Endothelial cell of umbilical vein (primary cell): ENCODE results near the gene COMMD7. TPM values are rescaled to one million over a fixed set of nuclear protein-coding genes. Genes with fewer than 3 reads are reported as not detected.

Experiments used
- BruUV-seq: library from RNA; stranded (reverse); fragments of 400-500 nt; replicated peaks from 2 replicates; lab custom pipeline; 2021; lab: Mats Ljungman, UMichigan
- CTCF ChIA-PET: fragments of 300-600, 350-600 bp; sonication (Branson Sonifier 250); formaldehyde crosslinking; loops from one replicate; lab custom pipeline; 2021; ENCODE audit warnings: antibody characterized with exemption, inconsistent platforms; lab: Charles Lee
- POLR2A ChIA-PET: fragments of 300-600, 350-600 bp; sonication (Branson Sonifier 250); formaldehyde crosslinking; loops from one replicate; lab custom pipeline; 2021; ENCODE audit warnings: antibody characterized with exemption, inconsistent platforms; lab: Charles Lee
- DNase-seq: peaks from one replicate; pipeline ENCODE4 v3.0.0-alpha.2; 2011; ENCODE audit warnings: low read depth, low spot score
- FAIRE-seq: peaks from 2 replicates; lab custom pipeline; 2011; peaks lifted over from hg19 to GRCh38; lab: Jason Lieb, UNC
- H2AFZ ChIP-seq: 2 replicates; pipeline ENCODE4 v1.6.0; 2012; ENCODE audit warnings: low read depth, low read length, control low read depth, inconsistent platforms
- H3K27ac ChIP-seq: 2 replicates; pipeline ENCODE4 v1.5.1; 2011; ENCODE audit warnings: low read depth, mild to moderate bottlenecking, control low read depth, low read length, moderate library complexity; ENCODE audit not compliant: insufficient read depth
- H3K27me3 ChIP-seq, 2 experiments: 2 replicates each; pipeline versions ENCODE4 v1.6.0 to v1.6.1; 2011; ENCODE audit warnings: low read length in 2 of 2, mixed read lengths in 1 of 2; ENCODE audit not compliant: control insufficient read depth in 2 of 2, insufficient read depth in 2 of 2
- H3K36me3 ChIP-seq, 2 experiments: 2 replicates in 1 of 2; 3 replicates in 1 of 2; pipeline ENCODE4 v1.5.1; 2011; ENCODE audit warnings: low read length in 2 of 2, mild to moderate bottlenecking in 1 of 2, moderate library complexity in 1 of 2; ENCODE audit not compliant: control insufficient read depth in 2 of 2, insufficient read depth in 2 of 2; ENCODE audit errors: extremely low read depth in 1 of 2
- H3K4me1 ChIP-seq: 3 replicates; pipeline ENCODE4 v1.5.1; 2011; ENCODE audit warnings: mild to moderate bottlenecking, low read length; ENCODE audit not compliant: control insufficient read depth, insufficient read depth; ENCODE audit errors: extremely low read depth
- H3K4me2 ChIP-seq: 2 replicates; pipeline ENCODE4 v1.6.1; 2011; ENCODE audit warnings: low read length, control low read depth, mixed read lengths; ENCODE audit not compliant: insufficient read depth
- H3K4me3 ChIP-seq, 3 experiments: fragments of 200-600 bp in 1 of 3; sonication (generic), shearing (Covaris generic) in 1 of 3; replicated peaks in 1 of 3; 2 replicates each; pipeline ENCODE4 v1.5.1; 2011 to 2016; ENCODE audit warnings: control low read depth in 3 of 3, low read length in 3 of 3, mild to moderate bottlenecking in 2 of 3, inconsistent platforms in 1 of 3, low read depth in 1 of 3, moderate library complexity in 1 of 3; ENCODE audit not compliant: insufficient read depth in 1 of 3
- H3K79me2 ChIP-seq: 2 replicates; pipeline ENCODE4 v1.6.0; 2012; ENCODE audit warnings: low read length, inconsistent platforms; ENCODE audit not compliant: control insufficient read depth, insufficient read depth
- H3K9ac ChIP-seq: replicated peaks from 2 replicates; pipeline ENCODE3; 2011; ENCODE audit warnings: low read length, control low read depth; ENCODE audit not compliant: insufficient read depth; ENCODE audit errors: extremely low read depth
- H3K9me1 ChIP-seq: replicated peaks from 3 replicates; pipeline ENCODE4 v1.6.0; 2011; ENCODE audit warnings: mild to moderate bottlenecking, low read length; ENCODE audit not compliant: control insufficient read depth, insufficient read depth; ENCODE audit errors: extremely low read depth
- H3K9me3 ChIP-seq: replicated peaks from 2 replicates; pipeline ENCODE4 v1.5.1; 2012; ENCODE audit warnings: low read length, inconsistent platforms; ENCODE audit not compliant: control insufficient read depth, insufficient read depth
- H4K20me1 ChIP-seq: replicated peaks from 2 replicates; pipeline ENCODE3; 2011; ENCODE audit warnings: mild to moderate bottlenecking, low read length; ENCODE audit not compliant: control insufficient read depth, insufficient read depth; ENCODE audit errors: extremely low read depth
- EZH2 ChIP-seq: IDR thresholded peaks from 2 replicates; pipeline ENCODE4 v1.6.1; 2012; ENCODE audit warnings: borderline replicate concordance, low read depth, mild to moderate bottlenecking, moderate library complexity, low read length, inconsistent platforms; ENCODE audit not compliant: severe bottlenecking
- FOS ChIP-seq: IDR thresholded peaks from 2 replicates; pipeline ENCODE4 v1.6.1; 2011; ENCODE audit warnings: mild to moderate bottlenecking, low read length, moderate library complexity, borderline replicate concordance; ENCODE audit not compliant: insufficient read depth
- GATA2 ChIP-seq: IDR thresholded peaks from 2 replicates; pipeline ENCODE4 v1.7.0; 2011; ENCODE audit warnings: low read depth, mild to moderate bottlenecking, moderate library complexity, mixed read lengths, low read length; ENCODE audit not compliant: insufficient read length, insufficient read depth
- JUN ChIP-seq: IDR thresholded peaks from 2 replicates; pipeline ENCODE4 v1.6.1; 2011; ENCODE audit warnings: borderline replicate concordance, low read depth; ENCODE audit not compliant: insufficient read length, insufficient read depth
- MYC ChIP-seq: IDR thresholded peaks from one replicate; pipeline ENCODE4 v1.6.1; 2011; ENCODE audit warnings: mild to moderate bottlenecking, low read depth, low read length
- POLR2A ChIP-seq: IDR thresholded peaks from 2 replicates; pipeline ENCODE4 v1.6.1; 2012; ENCODE audit warnings: low read depth, mild to moderate bottlenecking, control low read depth, low read length
- POLR2AphosphoS5 ChIP-seq: IDR thresholded peaks from 2 replicates; pipeline ENCODE4 v1.6.1; 2012; ENCODE audit warnings: low read depth, mild to moderate bottlenecking, control low read depth, low read length, moderate library complexity; ENCODE audit not compliant: insufficient read depth
- dilution Hi-C: fragments of 300-500 bp; cut with MboI; formaldehyde crosslinking; loops from one replicate; pipeline ENCODE4 v1.15.0; 2019; ENCODE audit warnings: low sequenced_read_pairs; ENCODE audit not compliant: extremely low pct_ligation_motif_present
- intact Hi-C: fragments of 100-400 bp; cut with micrococcal nuclease; formaldehyde crosslinking; loops from one replicate; pipeline ENCODE4 v1.10.0; 2022
- polyA plus RNA-seq, 4 experiments: library from polyadenylated mRNA; depleted of rRNA in 3 of 4; stranded (reverse) in 3 of 4; unstranded in 1 of 4; fragments of >200 nt; gene quantifications; 2 replicates each; pipeline versions ENCODE4 v1.2.1 to v1.2.3, GENCODE V29; 2011 to 2012; ENCODE audit warnings: missing spikeins in 1 of 4
- total RNA-seq: library from RNA; stranded (reverse); gene quantifications from 2 replicates; pipeline ENCODE4 v1.2.3, GENCODE V29; 2021
- TF ChIP-seq, protein P1 (sequence below): IDR thresholded peaks from 2 replicates; pipeline ENCODE4 v1.6.1; 2011; ENCODE audit not compliant: insufficient read depth, insufficient read length
- TF ChIP-seq, protein P2 (sequence below), 2 donors: IDR thresholded peaks; 1 replicate in 1 of 2; 2 replicates in 1 of 2; pipeline ENCODE4 v1.5.1; 2011; ENCODE audit warnings: low read length in 2 of 2, mild to moderate bottlenecking in 2 of 2, moderate library complexity in 2 of 2, control low read depth in 1 of 2, inconsistent platforms in 1 of 2, low read depth in 1 of 2; ENCODE audit not compliant: insufficient read depth in 1 of 2; ENCODE audit errors: extremely low read depth in 1 of 2

COMMD7 gene
- total and polyA plus RNA-seq, 2 donors (not counting 3 experiments of a cell fraction or from before 2014, with no cell fraction given) = 58.8 to 72.9 TPM

DNA sequence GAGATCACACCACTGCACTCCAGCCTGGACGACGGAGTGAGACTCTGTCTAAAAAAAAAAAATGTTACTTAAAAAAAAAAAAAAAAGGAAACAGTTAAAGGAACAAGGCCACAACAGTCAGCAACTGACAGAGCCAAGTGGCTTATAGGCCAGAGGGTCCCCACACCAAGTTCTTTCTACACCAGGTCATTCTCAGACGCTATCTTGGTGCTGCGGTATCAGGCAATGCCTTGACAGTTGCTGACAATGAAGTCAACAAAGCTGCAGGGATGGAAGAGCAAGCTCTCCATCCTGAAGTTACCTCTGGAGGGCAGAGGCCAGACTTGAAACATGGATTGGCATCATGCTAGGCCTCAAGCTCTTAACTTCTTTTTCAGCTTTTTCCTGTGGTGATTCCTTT, 31.9 kb downstream of the COMMD7 start:
- intact Hi-C loops (no loop called here), dilution Hi-C loops (no loop called here)
- TF ChIP-seq POLR2AphosphoS5 = no peak
- no peaks in the 10 kb centered on the region for H3K9me3 ChIP-seq
- H3K4me2 ChIP-seq = no peak overlapping the region
- H3K4me1 ChIP-seq = peaks cover 22% of the 10 kb centered on the region
- POLR2A ChIA-PET = no interaction called here
- H3K4me3 ChIP-seq = no peak overlapping the region
- CTCF ChIA-PET = interaction anchor here (1.8 kb wide), 1 partner anchor 67 kb away, joined by 6 read pairs; no protein-coding TSS in a partner anchor
- DNase-seq (no peak), FAIRE-seq (no peak)
- no peaks in the 10 kb centered on the region for H3K79me2 ChIP-seq
- no TSS peak for BruUV-seq
- H3K36me3 ChIP-seq = peaks cover 0 to 3% of the 10 kb centered on the region in 2 experiments
- H2AFZ ChIP-seq = no peak overlapping the region
- peaks cover 2% of the 10 kb centered on the region for H3K9me1 ChIP-seq
- H3K9ac ChIP-seq = no peak overlapping the region
- H3K27ac ChIP-seq = no peak overlapping the region
- no peaks in the 10 kb centered on the region for H4K20me1 ChIP-seq
- H3K27me3 ChIP-seq = no peaks in the 10 kb centered on the region

DNA sequence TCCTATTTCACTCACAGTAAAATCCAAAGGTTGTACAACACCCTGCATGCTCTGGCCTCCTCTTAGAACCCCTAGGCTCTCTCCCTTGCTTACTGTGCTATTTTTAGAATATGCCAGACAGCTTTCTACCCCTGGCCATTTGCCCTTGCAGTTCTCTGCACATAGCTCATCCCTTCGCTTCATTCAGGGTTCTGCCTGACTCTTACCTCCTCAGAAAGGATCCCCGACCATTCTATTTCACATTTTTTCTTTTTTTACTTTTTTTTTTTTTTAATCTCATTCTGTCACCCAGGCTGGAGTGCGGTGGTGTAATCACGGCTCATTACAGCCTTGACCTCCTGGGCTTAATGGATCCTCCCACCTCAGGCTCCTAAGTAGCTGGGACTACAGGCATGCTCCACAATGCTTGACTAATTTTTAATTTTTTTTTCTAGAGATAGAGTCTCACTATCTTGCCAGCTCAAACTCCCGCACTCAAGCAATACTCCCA, 33.6 kb downstream of the COMMD7 start:
- Histone ChIP-seq H3K79me2 (no peaks in the 10 kb centered on the region), H3K4me2 (no peak overlapping the region), H4K20me1 (no peaks in the 10 kb centered on the region), H3K9ac (no peak overlapping the region), H3K27ac (no peak overlapping the region), H3K36me3 (peaks cover 2 to 4% of the 10 kb centered on the region in 2 experiments), H3K9me3 (no peaks in the 10 kb centered on the region), H3K4me1 (peaks cover 22% of the 10 kb centered on the region), H3K4me3 (no peak overlapping the region), H3K27me3 (no peaks in the 10 kb centered on the region), H3K9me1 (peaks cover 2% of the 10 kb centered on the region), H2AFZ (no peak overlapping the region)
- intact Hi-C loops = loop anchor here (2.0 to 5.0 kb wide), 3 partner anchors 29 to 962 kb away; partner anchors contain the start of gene COMMD7
- DNase-seq (no peak), FAIRE-seq (no peak)
- ChIA-PET CTCF (interaction anchor here (1.0 to 2.4 kb wide), 3 partner anchors 53 to 69 kb away, joined by 3 to 14 read pairs (median 6); no protein-coding TSS in a partner anchor), POLR2A (no interaction called here)
- TF ChIP-seq FOS (no peak), EZH2 (no peak), GATA2 (no peak), JUN (no peak), MYC (no peak), POLR2AphosphoS5 (no peak), POLR2A (no peak)
- TF ChIP-seq, protein P1, sequence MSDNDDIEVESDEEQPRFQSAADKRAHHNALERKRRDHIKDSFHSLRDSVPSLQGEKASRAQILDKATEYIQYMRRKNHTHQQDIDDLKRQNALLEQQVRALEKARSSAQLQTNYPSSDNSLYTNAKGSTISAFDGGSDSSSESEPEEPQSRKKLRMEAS = no peak
- TF ChIP-seq, protein P2, sequence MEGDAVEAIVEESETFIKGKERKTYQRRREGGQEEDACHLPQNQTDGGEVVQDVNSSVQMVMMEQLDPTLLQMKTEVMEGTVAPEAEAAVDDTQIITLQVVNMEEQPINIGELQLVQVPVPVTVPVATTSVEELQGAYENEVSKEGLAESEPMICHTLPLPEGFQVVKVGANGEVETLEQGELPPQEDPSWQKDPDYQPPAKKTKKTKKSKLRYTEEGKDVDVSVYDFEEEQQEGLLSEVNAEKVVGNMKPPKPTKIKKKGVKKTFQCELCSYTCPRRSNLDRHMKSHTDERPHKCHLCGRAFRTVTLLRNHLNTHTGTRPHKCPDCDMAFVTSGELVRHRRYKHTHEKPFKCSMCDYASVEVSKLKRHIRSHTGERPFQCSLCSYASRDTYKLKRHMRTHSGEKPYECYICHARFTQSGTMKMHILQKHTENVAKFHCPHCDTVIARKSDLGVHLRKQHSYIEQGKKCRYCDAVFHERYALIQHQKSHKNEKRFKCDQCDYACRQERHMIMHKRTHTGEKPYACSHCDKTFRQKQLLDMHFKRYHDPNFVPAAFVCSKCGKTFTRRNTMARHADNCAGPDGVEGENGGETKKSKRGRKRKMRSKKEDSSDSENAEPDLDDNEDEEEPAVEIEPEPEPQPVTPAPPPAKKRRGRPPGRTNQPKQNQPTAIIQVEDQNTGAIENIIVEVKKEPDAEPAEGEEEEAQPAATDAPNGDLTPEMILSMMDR (IDR thresholded peaks at IDR 0.05; ENCODE audit: extremely low read depth in 1 of 2, insufficient read depth in 1 of 2, low read depth in 1 of 2, low read length in 2 of 2) = no peak
- dilution Hi-C loops = no loop called here
- no TSS peak for BruUV-seq
